Thyroid gland (tissue), 4 donors: Measurements from ENCODE around the gene ABCC4.

ENCODE experiments used
- POLR2A ChIP-seq, 2 donors: fragments of 450-650 bp; IDR thresholded peaks; one replicate each; pipeline ENCODE4 v1.6.1; 2017; ENCODE audit warnings: antibody characterized with exemption in 2 of 2, mild to moderate bottlenecking in 2 of 2, moderate library complexity in 1 of 2
- TF ChIP-seq, protein P1 (sequence below), 6 experiments: fragments of 200-600 bp in 3 of 6; fragments of 450-650 bp in 3 of 6; sonication (generic) in 3 of 6; IDR thresholded peaks; one replicate each; pipeline ENCODE4 v1.5.1; 2016 to 2019; ENCODE audit warnings: antibody characterized with exemption in 6 of 6, mild to moderate bottlenecking in 2 of 6, inconsistent platforms in 1 of 6, moderate library complexity in 1 of 6

DNA sequence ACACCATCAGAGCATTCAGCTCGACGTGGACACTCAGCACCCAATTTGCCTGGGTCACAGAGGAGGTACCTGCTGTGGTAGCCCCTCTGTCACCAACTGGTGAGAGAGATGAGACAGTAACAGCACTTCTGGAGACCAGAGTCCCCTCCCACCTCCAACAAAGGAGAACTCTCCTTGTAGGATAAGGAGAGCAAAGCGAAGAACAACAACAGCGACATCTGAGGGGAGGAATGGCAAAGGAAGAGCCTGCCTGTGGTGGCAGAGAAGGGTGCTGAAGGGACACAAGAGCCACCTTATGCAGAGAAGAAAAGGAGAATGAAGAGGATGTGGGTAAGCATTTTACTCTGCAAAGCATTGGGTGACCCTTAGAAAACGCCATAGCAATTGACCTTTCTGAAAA is 167.8 kb downstream of the ABCC4 start:
- TF ChIP-seq POLR2A (IDR thresholded peaks at IDR 0.05) = no peak
- TF ChIP-seq, protein P1, sequence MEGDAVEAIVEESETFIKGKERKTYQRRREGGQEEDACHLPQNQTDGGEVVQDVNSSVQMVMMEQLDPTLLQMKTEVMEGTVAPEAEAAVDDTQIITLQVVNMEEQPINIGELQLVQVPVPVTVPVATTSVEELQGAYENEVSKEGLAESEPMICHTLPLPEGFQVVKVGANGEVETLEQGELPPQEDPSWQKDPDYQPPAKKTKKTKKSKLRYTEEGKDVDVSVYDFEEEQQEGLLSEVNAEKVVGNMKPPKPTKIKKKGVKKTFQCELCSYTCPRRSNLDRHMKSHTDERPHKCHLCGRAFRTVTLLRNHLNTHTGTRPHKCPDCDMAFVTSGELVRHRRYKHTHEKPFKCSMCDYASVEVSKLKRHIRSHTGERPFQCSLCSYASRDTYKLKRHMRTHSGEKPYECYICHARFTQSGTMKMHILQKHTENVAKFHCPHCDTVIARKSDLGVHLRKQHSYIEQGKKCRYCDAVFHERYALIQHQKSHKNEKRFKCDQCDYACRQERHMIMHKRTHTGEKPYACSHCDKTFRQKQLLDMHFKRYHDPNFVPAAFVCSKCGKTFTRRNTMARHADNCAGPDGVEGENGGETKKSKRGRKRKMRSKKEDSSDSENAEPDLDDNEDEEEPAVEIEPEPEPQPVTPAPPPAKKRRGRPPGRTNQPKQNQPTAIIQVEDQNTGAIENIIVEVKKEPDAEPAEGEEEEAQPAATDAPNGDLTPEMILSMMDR (IDR thresholded peaks at IDR 0.05) = no peak
